Neutrophil (primary cell): ENCODE data around the gene CDK13.

Experiments
- H3K27ac ChIP-seq: fragments of 200-600 bp; sonication (generic); 2 replicates; pipeline ENCODE4 v1.5.1; 2016; ENCODE audit warnings: mild to moderate bottlenecking, moderate library complexity
- H3K27me3 ChIP-seq: fragments of 200-600 bp; sonication (generic); 2 replicates; pipeline ENCODE4 v1.6.0; 2016; ENCODE audit warnings: mild to moderate bottlenecking
- H3K36me3 ChIP-seq: fragments of 200-600 bp; sonication (generic); 2 replicates; pipeline ENCODE4 v1.5.1; 2017
- H3K4me1 ChIP-seq, 2 experiments: fragments of 200-600 bp in 1 of 2; sonication (generic) in 1 of 2; 1 replicate in 1 of 2; 2 replicates in 1 of 2; pipeline versions ENCODE4 v1.5.1 to v1.6.1; 2013 to 2016; ENCODE audit warnings: low read depth in 1 of 2, low read length in 1 of 2, mild to moderate bottlenecking in 1 of 2, moderate library complexity in 1 of 2; ENCODE audit not compliant: control insufficient read depth in 1 of 2, insufficient read depth in 1 of 2
- H3K4me3 ChIP-seq, 2 experiments: fragments of 200-600 bp in 1 of 2; sonication (generic) in 1 of 2; 1 replicate in 1 of 2; 2 replicates in 1 of 2; pipeline ENCODE4 v1.5.1; 2013 to 2016; ENCODE audit warnings: low read depth in 1 of 2, low read length in 1 of 2, mild to moderate bottlenecking in 1 of 2, moderate library complexity in 1 of 2
- H3K9me3 ChIP-seq: fragments of 200-600 bp; sonication (generic); 2 replicates; pipeline ENCODE4 v1.5.1; 2016
- TF ChIP-seq, protein P1 (sequence below): fragments of 200-600 bp; sonication (generic); IDR thresholded peaks from 2 replicates; pipeline ENCODE4 v1.5.1; 2016; ENCODE audit warnings: antibody characterized with exemption

The CDK13 gene

DNA sequence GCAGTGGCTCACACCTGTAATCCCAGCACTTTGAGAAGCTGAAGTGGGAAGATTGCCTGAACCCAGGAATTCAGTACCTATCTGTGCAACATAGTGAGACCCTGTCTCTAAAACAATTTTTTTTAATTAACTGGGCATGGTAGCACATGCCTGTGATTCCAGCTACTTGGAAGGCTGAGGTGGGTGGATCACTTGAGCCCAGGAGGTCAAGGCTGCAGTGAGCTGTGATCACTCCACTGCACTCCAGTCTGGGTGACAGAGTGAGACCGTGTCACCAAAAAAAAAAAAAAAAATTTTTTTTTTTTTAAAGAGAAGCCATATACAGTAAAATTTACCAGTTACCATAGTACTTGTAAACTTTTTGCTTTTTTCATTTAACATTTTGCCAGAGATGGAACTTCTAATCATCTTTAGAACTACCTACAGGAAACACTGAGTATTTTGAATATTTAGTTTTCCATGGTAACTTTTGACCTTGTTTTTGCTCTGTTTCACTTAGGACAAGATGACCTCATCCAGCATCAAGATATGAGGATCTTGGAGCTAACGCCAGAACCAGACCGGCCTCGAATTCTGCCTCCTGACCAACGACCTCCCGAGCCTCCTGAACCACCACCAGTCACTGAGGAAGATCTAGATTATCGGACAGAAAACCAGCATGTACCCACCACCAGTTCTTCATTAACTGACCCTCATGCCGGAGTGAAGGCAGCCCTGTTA lies 143.7 kb downstream of the CDK13 start:
- Histone ChIP-seq H3K36me3 (peaks cover 85% of the 10 kb centered on the region), H3K27ac (no peak overlapping the region), H3K4me1 (no peaks in the 10 kb centered on the region), H3K9me3 (no peaks in the 10 kb centered on the region), H3K27me3 (no peaks in the 10 kb centered on the region), H3K4me3 (no peak overlapping the region)
- TF ChIP-seq, protein P1, sequence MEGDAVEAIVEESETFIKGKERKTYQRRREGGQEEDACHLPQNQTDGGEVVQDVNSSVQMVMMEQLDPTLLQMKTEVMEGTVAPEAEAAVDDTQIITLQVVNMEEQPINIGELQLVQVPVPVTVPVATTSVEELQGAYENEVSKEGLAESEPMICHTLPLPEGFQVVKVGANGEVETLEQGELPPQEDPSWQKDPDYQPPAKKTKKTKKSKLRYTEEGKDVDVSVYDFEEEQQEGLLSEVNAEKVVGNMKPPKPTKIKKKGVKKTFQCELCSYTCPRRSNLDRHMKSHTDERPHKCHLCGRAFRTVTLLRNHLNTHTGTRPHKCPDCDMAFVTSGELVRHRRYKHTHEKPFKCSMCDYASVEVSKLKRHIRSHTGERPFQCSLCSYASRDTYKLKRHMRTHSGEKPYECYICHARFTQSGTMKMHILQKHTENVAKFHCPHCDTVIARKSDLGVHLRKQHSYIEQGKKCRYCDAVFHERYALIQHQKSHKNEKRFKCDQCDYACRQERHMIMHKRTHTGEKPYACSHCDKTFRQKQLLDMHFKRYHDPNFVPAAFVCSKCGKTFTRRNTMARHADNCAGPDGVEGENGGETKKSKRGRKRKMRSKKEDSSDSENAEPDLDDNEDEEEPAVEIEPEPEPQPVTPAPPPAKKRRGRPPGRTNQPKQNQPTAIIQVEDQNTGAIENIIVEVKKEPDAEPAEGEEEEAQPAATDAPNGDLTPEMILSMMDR, result no peak

DNA sequence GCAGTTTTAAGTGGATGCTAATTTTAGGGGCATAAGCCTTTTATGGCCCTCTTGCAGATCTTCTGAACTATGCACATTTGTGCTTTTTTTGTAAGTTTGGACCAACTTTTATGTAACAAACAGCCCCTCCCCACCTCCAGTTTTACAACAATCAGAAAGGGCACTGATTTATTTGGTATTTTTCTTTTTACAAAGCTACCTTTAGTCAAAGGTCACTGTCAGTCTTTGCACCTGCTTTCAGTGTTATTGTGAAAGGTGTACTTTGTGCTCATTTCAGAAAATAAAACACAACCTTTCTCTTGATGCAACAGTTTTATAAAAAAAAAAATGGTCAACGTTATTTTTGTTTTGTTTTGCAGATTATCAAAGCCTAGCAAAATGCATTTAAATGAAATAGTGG lies 145.2 kb downstream of the CDK13 start:
- H3K27me3 ChIP-seq, result no peaks in the 10 kb centered on the region
- TF ChIP-seq, protein P1, result no peak
- no peaks in the 10 kb centered on the region for H3K9me3 ChIP-seq
- peaks cover 72% of the 10 kb centered on the region for H3K36me3 ChIP-seq
- no peaks in the 10 kb centered on the region for H3K4me1 ChIP-seq
- no peak overlapping the region for H3K27ac ChIP-seq
- no peak overlapping the region for H3K4me3 ChIP-seq

DNA sequence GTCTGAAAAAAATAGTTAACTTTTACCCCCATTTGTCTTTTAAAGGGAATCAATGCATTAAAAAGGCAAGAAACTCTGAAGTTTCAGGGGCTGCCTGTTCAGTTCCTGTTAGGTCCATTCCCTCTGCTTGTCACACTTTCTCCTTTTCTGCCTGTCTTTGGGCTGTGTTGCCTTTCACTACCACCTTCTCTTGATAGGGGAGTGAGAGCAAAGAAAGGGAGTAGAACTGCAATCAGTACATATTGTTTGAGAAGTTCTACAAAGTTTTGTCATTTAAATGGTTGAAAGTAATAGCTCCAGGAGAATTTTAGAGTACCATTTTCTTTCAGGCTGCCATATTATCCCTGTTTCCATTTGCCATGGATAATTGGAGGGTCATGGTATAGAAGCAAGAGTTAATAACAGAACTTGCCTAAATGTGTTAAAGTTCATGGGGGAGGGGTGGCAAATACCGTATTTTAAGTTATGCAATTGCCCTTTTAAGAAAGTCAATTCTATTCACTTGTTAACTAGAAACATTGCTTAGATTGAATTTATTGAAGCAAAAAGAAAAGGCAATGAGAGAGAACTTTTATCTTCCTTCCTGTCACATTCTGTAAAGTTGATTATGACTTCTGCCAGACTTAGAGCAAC lies 145.8 kb downstream of the CDK13 start:
- TF ChIP-seq, protein P1, result no peak
- H3K4me3 ChIP-seq, result no peak overlapping the region
- no peaks in the 10 kb centered on the region for H3K4me1 ChIP-seq
- no peaks in the 10 kb centered on the region for H3K27me3 ChIP-seq
- no peaks in the 10 kb centered on the region for H3K9me3 ChIP-seq
- peaks cover 66% of the 10 kb centered on the region for H3K36me3 ChIP-seq
- H3K27ac ChIP-seq, result no peak overlapping the region

DNA sequence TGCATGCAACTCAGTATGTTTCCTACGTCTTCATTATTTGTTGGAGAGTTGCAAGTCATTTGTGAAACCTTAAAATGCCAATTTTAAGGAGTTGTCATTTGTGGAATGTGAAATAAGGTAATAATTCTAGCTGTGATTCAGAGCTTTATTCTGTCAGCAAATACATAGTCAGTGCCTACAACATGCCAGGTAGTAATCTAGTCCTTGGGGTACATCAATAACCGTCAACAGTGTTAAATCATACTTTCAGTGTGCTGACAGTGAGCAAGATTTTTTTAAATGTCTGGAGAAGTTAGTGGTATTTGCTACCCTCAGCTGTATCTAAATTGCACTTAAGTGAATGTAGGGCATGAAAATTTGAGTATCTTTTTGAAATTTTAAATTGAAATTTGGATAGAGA lies 147.7 kb downstream of the CDK13 start:
- TF ChIP-seq, protein P1, result no peak
- Histone ChIP-seq H3K4me1 (no peaks in the 10 kb centered on the region), H3K27me3 (no peaks in the 10 kb centered on the region), H3K27ac (no peak overlapping the region), H3K9me3 (no peaks in the 10 kb centered on the region), H3K4me3 (no peak overlapping the region), H3K36me3 (peaks cover 49% of the 10 kb centered on the region)

DNA sequence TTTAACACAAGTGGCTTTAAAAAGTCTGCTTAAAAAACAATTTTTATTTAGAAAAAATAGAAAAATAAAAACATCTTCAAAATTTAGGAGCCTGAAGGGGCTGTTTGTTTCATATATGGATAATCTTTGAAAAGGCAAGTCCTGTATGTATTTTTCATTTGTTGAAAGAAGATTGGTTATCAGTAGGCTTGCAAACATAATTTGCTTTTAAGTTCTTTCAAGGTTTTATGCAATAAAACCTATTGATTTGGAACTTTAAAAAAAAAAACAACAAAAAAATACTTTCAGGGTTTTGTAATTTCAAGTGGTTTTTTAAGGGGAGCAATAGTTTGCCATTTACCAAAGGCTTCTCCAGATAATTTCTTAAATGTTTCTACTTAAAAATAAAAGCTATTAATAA lies 148.8 kb downstream of the CDK13 start:
- H3K36me3 ChIP-seq, result peaks cover 38% of the 10 kb centered on the region
- TF ChIP-seq, protein P1, result no peak
- H3K27ac ChIP-seq, result no peak overlapping the region
- no peaks in the 10 kb centered on the region for H3K27me3 ChIP-seq
- no peaks in the 10 kb centered on the region for H3K9me3 ChIP-seq
- no peaks in the 10 kb centered on the region for H3K4me1 ChIP-seq
- H3K4me3 ChIP-seq, result no peak overlapping the region
